Cardiac fibroblast (primary cell): Measurements from ENCODE around the gene ZNF556.

Source experiments
- DNase-seq, 2 donors: peaks; one replicate each; pipeline versions ENCODE4 v3.0.0 to v3.0.0-alpha.2; 2010; ENCODE audit warnings: low read depth in 2 of 2
- H3K4me3 ChIP-seq, 2 donors: replicated peaks in 1 of 2; 1 replicate in 1 of 2; 2 replicates in 1 of 2; pipeline ENCODE4 v1.5.1; 2011; ENCODE audit warnings: low read depth in 2 of 2, low read length in 2 of 2, mild to moderate bottlenecking in 2 of 2, moderate library complexity in 1 of 2
- CTCF ChIP-seq: IDR thresholded peaks from one replicate; pipeline ENCODE4 v1.5.1; 2011; ENCODE audit warnings: low read depth, mild to moderate bottlenecking, low read length, inconsistent platforms

Gene ZNF556

GRCh38 chr19:2906631-2907195 lies 39.6 kb downstream of the ZNF556 start:
- H3K4me3 ChIP-seq = no peak overlapping the region
- DNase-seq = no peak
- no peak for TF ChIP-seq CTCF

GRCh38 chr19:2912306-2912705 lies 45.2 kb downstream of the ZNF556 start:
- H3K4me3 ChIP-seq = no peak overlapping the region
- no peak for TF ChIP-seq CTCF
- DNase-seq = no peak

GRCh38 chr19:2917275-2918184 lies 50.4 kb downstream of the ZNF556 start:
- H3K4me3 ChIP-seq = no peak overlapping the region

GRCh38 chr19:2922987-2923386 lies 55.9 kb downstream of the ZNF556 start:
- no peak overlapping the region for H3K4me3 ChIP-seq
- TF ChIP-seq CTCF = no peak
- DNase-seq = peak in 1 of 2 donors; percentile 20

More at GRCh38 chr19:2917275-2918184, 50.4 kb downstream of the ZNF556 start:
- TF ChIP-seq CTCF = no peak
- DNase-seq = no peak

GRCh38 chr19:2923510-2923909 lies 56.4 kb downstream of the ZNF556 start:
- H3K4me3 ChIP-seq = no peak overlapping the region
- peak; percentile 25 to 93 for DNase-seq
- TF ChIP-seq CTCF = no peak

GRCh38 chr19:2926341-2927031 lies 59.4 kb downstream of the ZNF556 start:
- TF ChIP-seq CTCF = no peak
- no peak for DNase-seq
- no peak overlapping the region for H3K4me3 ChIP-seq
